Measurements from ENCODE around the gene GRID1.

Gene GRID1

DNA sequence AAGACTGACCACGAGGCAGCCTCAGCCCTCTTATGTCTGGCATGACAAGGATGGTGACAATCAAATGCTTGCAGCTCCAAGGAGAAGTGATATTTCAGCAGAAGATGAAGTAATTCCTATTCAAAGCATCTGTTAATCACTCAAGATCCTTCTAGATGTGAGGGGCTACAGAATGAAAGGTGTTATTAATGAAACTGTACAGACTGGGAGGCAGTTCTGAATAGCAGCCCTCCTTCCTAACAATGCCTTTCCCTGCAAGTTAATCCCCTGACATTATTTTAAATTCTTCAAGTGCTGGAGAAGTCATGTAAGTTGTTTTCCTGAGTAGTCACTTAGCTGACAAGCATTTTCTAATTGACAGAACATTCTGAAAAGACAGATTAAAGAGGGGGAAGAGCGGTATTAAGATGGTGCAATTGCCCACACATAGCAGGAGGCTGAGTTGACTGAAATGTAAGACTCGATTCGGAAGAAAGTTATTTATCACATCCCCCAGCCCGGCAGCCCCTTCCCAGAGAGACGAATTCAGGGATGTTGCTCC, 300.8 kb downstream of the GRID1 start (continued):
- TF ChIP-seq EGR2 (tag by site-specific recombination; IDR thresholded peaks at IDR 0.05; ENCODE audit: low read depth) (no peak), HOXA7 (CRISPR knock-in tag; IDR thresholded peaks at IDR 0.05; ENCODE audit: borderline replicate concordance) (no peak), ZNF133 (tag by site-specific recombination; IDR thresholded peaks at IDR 0.05) (no peak), ZSCAN16 (tag by site-specific recombination; IDR thresholded peaks at IDR 0.05) (no peak)
- TF ChIP-seq, protein P1, sequence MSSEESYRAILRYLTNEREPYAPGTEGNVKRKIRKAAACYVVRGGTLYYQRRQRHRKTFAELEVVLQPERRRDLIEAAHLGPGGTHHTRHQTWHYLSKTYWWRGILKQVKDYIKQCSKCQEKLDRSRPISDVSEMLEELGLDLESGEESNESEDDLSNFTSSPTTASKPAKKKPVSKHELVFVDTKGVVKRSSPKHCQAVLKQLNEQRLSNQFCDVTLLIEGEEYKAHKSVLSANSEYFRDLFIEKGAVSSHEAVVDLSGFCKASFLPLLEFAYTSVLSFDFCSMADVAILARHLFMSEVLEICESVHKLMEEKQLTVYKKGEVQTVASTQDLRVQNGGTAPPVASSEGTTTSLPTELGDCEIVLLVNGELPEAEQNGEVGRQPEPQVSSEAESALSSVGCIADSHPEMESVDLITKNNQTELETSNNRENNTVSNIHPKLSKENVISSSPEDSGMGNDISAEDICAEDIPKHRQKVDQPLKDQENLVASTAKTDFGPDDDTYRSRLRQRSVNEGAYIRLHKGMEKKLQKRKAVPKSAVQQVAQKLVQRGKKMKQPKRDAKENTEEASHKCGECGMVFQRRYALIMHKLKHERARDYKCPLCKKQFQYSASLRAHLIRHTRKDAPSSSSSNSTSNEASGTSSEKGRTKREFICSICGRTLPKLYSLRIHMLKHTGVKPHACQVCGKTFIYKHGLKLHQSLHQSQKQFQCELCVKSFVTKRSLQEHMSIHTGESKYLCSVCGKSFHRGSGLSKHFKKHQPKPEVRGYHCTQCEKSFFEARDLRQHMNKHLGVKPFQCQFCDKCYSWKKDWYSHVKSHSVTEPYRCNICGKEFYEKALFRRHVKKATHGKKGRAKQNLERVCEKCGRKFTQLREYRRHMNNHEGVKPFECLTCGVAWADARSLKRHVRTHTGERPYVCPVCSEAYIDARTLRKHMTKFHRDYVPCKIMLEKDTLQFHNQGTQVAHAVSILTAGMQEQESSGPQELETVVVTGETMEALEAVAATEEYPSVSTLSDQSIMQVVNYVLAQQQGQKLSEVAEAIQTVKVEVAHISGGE (tag by site-specific recombination; conservative IDR thresholded peaks at IDR 0.05; ENCODE audit: low read depth), result no peak

DNA sequence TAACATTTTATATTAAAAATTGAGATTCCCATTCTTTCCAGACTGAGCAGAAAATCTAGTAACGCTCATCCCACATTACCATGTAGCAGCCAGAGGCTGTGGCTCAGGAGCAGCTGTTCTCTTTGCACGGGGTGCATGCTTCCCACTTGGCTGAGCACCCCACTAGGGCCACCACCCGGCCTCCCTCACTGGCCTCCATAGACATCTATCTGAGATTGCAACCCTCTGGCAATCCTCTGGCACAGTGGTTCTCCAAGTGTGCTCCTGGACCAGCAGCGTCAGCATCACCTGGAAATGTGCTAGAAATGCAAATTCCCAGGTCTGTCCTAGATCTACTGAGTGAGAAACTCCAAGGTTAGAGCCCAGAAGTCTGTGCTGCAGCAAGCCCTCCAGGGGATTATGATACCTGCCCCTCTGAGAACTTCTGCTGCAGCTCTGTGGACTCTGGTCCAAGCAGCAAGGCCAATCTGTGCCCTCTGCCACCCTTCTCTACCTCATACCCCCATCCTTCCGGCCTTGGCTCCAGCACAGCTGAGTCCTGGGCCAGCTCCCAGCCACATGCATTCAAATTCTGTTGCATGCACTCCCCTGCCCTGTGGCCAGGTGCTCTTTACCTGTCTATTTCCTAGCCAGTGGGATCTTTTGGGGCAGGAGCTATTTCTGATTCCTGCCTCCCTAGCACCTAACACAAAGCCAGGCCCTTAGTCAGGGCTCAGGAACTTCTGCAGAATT, 301.5 kb downstream of the GRID1 start:
- no peak overlapping the region for H3K27ac ChIP-seq (ENCODE audit: extremely low read depth, low read depth, low read length)
- no peaks in the 10 kb centered on the region for H3K9me3 ChIP-seq (ENCODE audit: control insufficient read depth, insufficient read depth, low read depth, low read length)
- CTCF ChIA-PET, result no interaction called here
- no peaks in the 10 kb centered on the region for H3K36me3 ChIP-seq (ENCODE audit: control insufficient read depth in 2 of 2, insufficient read depth in 1 of 2, low read length in 2 of 2)
- H3K4me3 ChIP-seq (ENCODE audit: low read depth, low read length), result no peak overlapping the region
- POLR2A ChIA-PET, result no interaction called here
- TF ChIP-seq ZNF747 (tag by site-specific recombination; IDR thresholded peaks at IDR 0.05), result no peak
- TF ChIP-seq ZNF792 (tag by site-specific recombination; IDR thresholded peaks at IDR 0.05), result no peak
- no peak for TF ChIP-seq ZSCAN30 (tag by site-specific recombination; IDR thresholded peaks at IDR 0.05)
- TF ChIP-seq ZNF335 (tag by site-specific recombination; conservative IDR thresholded peaks at IDR 0.05), result no peak
- no peak for TF ChIP-seq ZNF341 (tag by site-specific recombination; IDR thresholded peaks at IDR 0.05; ENCODE audit: low read depth)
- TF ChIP-seq, protein P2, sequence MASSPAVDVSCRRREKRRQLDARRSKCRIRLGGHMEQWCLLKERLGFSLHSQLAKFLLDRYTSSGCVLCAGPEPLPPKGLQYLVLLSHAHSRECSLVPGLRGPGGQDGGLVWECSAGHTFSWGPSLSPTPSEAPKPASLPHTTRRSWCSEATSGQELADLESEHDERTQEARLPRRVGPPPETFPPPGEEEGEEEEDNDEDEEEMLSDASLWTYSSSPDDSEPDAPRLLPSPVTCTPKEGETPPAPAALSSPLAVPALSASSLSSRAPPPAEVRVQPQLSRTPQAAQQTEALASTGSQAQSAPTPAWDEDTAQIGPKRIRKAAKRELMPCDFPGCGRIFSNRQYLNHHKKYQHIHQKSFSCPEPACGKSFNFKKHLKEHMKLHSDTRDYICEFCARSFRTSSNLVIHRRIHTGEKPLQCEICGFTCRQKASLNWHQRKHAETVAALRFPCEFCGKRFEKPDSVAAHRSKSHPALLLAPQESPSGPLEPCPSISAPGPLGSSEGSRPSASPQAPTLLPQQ (tag by site-specific recombination; IDR thresholded peaks at IDR 0.05), result no peak
- TF ChIP-seq ZNF423 (tag by site-specific recombination; IDR thresholded peaks at IDR 0.05), result no peak
- no peak for TF ChIP-seq HOXC10 (CRISPR knock-in tag; IDR thresholded peaks at IDR 0.05)
- TF ChIP-seq ZNF791 (tag by site-specific recombination; IDR thresholded peaks at IDR 0.05), result no peak
- no peak for TF ChIP-seq ZNF24 (tag by site-specific recombination; IDR thresholded peaks at IDR 0.05)
- TF ChIP-seq, protein P3, sequence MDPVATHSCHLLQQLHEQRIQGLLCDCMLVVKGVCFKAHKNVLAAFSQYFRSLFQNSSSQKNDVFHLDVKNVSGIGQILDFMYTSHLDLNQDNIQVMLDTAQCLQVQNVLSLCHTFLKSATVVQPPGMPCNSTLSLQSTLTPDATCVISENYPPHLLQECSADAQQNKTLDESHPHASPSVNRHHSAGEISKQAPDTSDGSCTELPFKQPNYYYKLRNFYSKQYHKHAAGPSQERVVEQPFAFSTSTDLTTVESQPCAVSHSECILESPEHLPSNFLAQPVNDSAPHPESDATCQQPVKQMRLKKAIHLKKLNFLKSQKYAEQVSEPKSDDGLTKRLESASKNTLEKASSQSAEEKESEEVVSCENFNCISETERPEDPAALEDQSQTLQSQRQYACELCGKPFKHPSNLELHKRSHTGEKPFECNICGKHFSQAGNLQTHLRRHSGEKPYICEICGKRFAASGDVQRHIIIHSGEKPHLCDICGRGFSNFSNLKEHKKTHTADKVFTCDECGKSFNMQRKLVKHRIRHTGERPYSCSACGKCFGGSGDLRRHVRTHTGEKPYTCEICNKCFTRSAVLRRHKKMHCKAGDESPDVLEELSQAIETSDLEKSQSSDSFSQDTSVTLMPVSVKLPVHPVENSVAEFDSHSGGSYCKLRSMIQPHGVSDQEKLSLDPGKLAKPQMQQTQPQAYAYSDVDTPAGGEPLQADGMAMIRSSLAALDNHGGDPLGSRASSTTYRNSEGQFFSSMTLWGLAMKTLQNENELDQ (tag by site-specific recombination; IDR thresholded peaks at IDR 0.05; ENCODE audit: low read depth), result no peak
- TF ChIP-seq GFI1B (tag by site-specific recombination; IDR thresholded peaks at IDR 0.05), result no peak
- TF ChIP-seq ZNF184 (tag by site-specific recombination; IDR thresholded peaks at IDR 0.05), result no peak
- TF ChIP-seq, protein P4, sequence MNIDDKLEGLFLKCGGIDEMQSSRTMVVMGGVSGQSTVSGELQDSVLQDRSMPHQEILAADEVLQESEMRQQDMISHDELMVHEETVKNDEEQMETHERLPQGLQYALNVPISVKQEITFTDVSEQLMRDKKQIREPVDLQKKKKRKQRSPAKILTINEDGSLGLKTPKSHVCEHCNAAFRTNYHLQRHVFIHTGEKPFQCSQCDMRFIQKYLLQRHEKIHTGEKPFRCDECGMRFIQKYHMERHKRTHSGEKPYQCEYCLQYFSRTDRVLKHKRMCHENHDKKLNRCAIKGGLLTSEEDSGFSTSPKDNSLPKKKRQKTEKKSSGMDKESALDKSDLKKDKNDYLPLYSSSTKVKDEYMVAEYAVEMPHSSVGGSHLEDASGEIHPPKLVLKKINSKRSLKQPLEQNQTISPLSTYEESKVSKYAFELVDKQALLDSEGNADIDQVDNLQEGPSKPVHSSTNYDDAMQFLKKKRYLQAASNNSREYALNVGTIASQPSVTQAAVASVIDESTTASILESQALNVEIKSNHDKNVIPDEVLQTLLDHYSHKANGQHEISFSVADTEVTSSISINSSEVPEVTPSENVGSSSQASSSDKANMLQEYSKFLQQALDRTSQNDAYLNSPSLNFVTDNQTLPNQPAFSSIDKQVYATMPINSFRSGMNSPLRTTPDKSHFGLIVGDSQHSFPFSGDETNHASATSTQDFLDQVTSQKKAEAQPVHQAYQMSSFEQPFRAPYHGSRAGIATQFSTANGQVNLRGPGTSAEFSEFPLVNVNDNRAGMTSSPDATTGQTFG (tag by site-specific recombination; IDR thresholded peaks at IDR 0.05; ENCODE audit: borderline replicate concordance), result no peak
- TF ChIP-seq, protein P5, sequence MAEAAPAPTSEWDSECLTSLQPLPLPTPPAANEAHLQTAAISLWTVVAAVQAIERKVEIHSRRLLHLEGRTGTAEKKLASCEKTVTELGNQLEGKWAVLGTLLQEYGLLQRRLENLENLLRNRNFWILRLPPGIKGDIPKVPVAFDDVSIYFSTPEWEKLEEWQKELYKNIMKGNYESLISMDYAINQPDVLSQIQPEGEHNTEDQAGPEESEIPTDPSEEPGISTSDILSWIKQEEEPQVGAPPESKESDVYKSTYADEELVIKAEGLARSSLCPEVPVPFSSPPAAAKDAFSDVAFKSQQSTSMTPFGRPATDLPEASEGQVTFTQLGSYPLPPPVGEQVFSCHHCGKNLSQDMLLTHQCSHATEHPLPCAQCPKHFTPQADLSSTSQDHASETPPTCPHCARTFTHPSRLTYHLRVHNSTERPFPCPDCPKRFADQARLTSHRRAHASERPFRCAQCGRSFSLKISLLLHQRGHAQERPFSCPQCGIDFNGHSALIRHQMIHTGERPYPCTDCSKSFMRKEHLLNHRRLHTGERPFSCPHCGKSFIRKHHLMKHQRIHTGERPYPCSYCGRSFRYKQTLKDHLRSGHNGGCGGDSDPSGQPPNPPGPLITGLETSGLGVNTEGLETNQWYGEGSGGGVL (tag by site-specific recombination; IDR thresholded peaks at IDR 0.05), result no peak
- no peaks in the 10 kb centered on the region for H3K4me1 ChIP-seq (ENCODE audit: control insufficient read depth, insufficient read depth, low read length)
